ENCODE data around the gene MYO3B.

Gene MYO3B

GRCh38 chr2:170213651-170214050 is 35.7 kb downstream of the MYO3B start:
- no peak for DNase-seq

GRCh38 chr2:170214309-170214948 is 36.5 kb downstream of the MYO3B start:
- no peak for DNase-seq

GRCh38 chr2:170215021-170215420 is 37.1 kb downstream of the MYO3B start:
- DNase-seq, result no peak

- no peak for DNase-seq
These were observed 38.5 kb downstream of the MYO3B start for GRCh38 chr2:170216428-170216827.

- DNase-seq, result no peak
These were observed 39.0 kb downstream of the MYO3B start for GRCh38 chr2:170216981-170217380.

GRCh38 chr2:170217778-170218251 is 39.9 kb downstream of the MYO3B start:
- DNase-seq, result no peak

- peak; percentile 98 for DNase-seq
These were observed 40.5 kb downstream of the MYO3B start for GRCh38 chr2:170218456-170218855.

GRCh38 chr2:170218931-170219330 is 41.0 kb downstream of the MYO3B start:
- DNase-seq, result no peak

GRCh38 chr2:170221317-170222288 is 43.7 kb downstream of the MYO3B start:
- DNase-seq, result peak; percentile 91

- DNase-seq, result peak; percentile 83
These were observed 44.4 kb downstream of the MYO3B start for GRCh38 chr2:170222298-170222697.

- no peak for DNase-seq
These were observed 44.9 kb downstream of the MYO3B start for GRCh38 chr2:170222842-170223241.

GRCh38 chr2:170224692-170225294 is 46.8 kb downstream of the MYO3B start:
- DNase-seq, result no peak

- DNase-seq, result no peak
These were observed 48.3 kb downstream of the MYO3B start for GRCh38 chr2:170226216-170226615.

GRCh38 chr2:170227507-170227947 is 49.6 kb downstream of the MYO3B start:
- no peak for DNase-seq

- no peak for DNase-seq
These were observed 50.0 kb downstream of the MYO3B start for GRCh38 chr2:170227951-170228350.

GRCh38 chr2:170228429-170228828 is 50.5 kb downstream of the MYO3B start:
- DNase-seq, result no peak

- DNase-seq, result no peak
These were observed 51.2 kb downstream of the MYO3B start for GRCh38 chr2:170229125-170229524.

- no peak for DNase-seq
These were observed 51.8 kb downstream of the MYO3B start for GRCh38 chr2:170229744-170230143.

- peak; percentile 96 for DNase-seq
These were observed 58.1 kb downstream of the MYO3B start for GRCh38 chr2:170235860-170236679.

GRCh38 chr2:170236680-170237047 is 58.7 kb downstream of the MYO3B start:
- no peak for DNase-seq

GRCh38 chr2:170237572-170238120 is 59.7 kb downstream of the MYO3B start:
- DNase-seq, result no peak

GRCh38 chr2:170238776-170239175 is 60.8 kb downstream of the MYO3B start:
- DNase-seq, result no peak

Measured in NCI-H510A treated with DMSO at 0.1 percent for 48 hours (cell line).